ENCODE data around the gene IL6R. TPM values are rescaled to one million over a fixed set of nuclear protein-coding genes. Genes with fewer than 3 reads are reported as not detected.

The IL6R gene
- total RNA-seq, 4 donors from 2014 or later, result 24.4 to 39.4 (median 27.8) TPM

GRCh38 chr1:154441241-154441888 lies 36.2 kb downstream of the IL6R start:
- no peak for TF ChIP-seq CTCF (IDR thresholded peaks at IDR 0.05; ENCODE audit: low read depth)

- no peak for TF ChIP-seq CTCF (IDR thresholded peaks at IDR 0.05; ENCODE audit: low read depth)
Measured at GRCh38 chr1:154442006-154442740, 37.0 kb downstream of the IL6R start.

- no peak for TF ChIP-seq CTCF (IDR thresholded peaks at IDR 0.05; ENCODE audit: low read depth)
Measured at GRCh38 chr1:154443274-154444013, 38.3 kb downstream of the IL6R start.

GRCh38 chr1:154445040-154445472 lies 39.9 kb downstream of the IL6R start:
- TF ChIP-seq CTCF (IDR thresholded peaks at IDR 0.05; ENCODE audit: low read depth), result no peak

GRCh38 chr1:154446292-154446691 lies 41.1 kb downstream of the IL6R start:
- no peak for TF ChIP-seq CTCF (IDR thresholded peaks at IDR 0.05; ENCODE audit: low read depth)

- TF ChIP-seq CTCF (IDR thresholded peaks at IDR 0.05; ENCODE audit: low read depth), result no peak
Measured at GRCh38 chr1:154446789-154447188, 41.6 kb downstream of the IL6R start.

- no peak for TF ChIP-seq CTCF (IDR thresholded peaks at IDR 0.05; ENCODE audit: low read depth)
Measured at GRCh38 chr1:154448331-154448811, 43.2 kb downstream of the IL6R start.
